NB4 (cell line): Measurements from ENCODE around the gene MYOCD.

Source experiments
- MYC ChIP-seq: IDR thresholded peaks from 2 replicates; pipeline ENCODE4 v1.6.1; 2011; ENCODE audit warnings: low read depth, low read length
- POLR2A ChIP-seq: IDR thresholded peaks from 2 replicates; pipeline ENCODE4 v1.6.1; 2011; ENCODE audit warnings: mild to moderate bottlenecking; ENCODE audit not compliant: insufficient read length; ENCODE audit errors: extremely low read depth
- TF ChIP-seq, protein P1 (sequence below): IDR thresholded peaks from one replicate; pipeline ENCODE4 v1.5.1; 2012; ENCODE audit warnings: low read depth, low read length
- TF ChIP-seq, protein P2 (sequence below): IDR thresholded peaks from 2 replicates; pipeline ENCODE4 v1.6.1; 2011; ENCODE audit warnings: low read depth, low read length

DNA sequence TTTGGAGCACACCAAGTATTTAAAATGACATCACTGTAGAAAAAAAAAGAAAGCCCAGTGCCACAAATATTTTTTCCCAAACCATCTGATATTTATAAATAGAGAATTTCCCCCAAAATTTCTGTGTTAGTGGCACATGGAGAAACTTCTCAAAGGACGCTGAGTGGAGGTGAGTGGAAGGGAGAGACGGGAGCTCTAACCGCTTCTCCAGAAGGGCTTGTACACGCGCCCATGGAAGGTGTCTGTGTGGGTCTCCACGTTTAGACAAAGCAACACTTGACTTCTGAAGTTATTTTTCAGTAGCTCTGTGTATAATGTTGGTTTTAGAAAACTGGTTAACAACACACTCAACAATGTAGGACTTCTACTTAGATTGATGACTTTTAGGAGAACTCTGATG is 1.0 kb downstream of the MYOCD start:
- TF ChIP-seq POLR2A (no peak), MYC (no peak)
- TF ChIP-seq, protein P1, sequence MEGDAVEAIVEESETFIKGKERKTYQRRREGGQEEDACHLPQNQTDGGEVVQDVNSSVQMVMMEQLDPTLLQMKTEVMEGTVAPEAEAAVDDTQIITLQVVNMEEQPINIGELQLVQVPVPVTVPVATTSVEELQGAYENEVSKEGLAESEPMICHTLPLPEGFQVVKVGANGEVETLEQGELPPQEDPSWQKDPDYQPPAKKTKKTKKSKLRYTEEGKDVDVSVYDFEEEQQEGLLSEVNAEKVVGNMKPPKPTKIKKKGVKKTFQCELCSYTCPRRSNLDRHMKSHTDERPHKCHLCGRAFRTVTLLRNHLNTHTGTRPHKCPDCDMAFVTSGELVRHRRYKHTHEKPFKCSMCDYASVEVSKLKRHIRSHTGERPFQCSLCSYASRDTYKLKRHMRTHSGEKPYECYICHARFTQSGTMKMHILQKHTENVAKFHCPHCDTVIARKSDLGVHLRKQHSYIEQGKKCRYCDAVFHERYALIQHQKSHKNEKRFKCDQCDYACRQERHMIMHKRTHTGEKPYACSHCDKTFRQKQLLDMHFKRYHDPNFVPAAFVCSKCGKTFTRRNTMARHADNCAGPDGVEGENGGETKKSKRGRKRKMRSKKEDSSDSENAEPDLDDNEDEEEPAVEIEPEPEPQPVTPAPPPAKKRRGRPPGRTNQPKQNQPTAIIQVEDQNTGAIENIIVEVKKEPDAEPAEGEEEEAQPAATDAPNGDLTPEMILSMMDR = no peak
- TF ChIP-seq, protein P2, sequence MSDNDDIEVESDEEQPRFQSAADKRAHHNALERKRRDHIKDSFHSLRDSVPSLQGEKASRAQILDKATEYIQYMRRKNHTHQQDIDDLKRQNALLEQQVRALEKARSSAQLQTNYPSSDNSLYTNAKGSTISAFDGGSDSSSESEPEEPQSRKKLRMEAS = no peak
